ENCODE results near the gene MMP24OS. TPM values are rescaled to one million over a fixed set of nuclear protein-coding genes. Genes with fewer than 3 reads are reported as not detected.

MMP24OS gene
- total RNA-seq, 4 donors from 2014 or later, result 19.6 to 47.2 (median 26.9) TPM

DNA sequence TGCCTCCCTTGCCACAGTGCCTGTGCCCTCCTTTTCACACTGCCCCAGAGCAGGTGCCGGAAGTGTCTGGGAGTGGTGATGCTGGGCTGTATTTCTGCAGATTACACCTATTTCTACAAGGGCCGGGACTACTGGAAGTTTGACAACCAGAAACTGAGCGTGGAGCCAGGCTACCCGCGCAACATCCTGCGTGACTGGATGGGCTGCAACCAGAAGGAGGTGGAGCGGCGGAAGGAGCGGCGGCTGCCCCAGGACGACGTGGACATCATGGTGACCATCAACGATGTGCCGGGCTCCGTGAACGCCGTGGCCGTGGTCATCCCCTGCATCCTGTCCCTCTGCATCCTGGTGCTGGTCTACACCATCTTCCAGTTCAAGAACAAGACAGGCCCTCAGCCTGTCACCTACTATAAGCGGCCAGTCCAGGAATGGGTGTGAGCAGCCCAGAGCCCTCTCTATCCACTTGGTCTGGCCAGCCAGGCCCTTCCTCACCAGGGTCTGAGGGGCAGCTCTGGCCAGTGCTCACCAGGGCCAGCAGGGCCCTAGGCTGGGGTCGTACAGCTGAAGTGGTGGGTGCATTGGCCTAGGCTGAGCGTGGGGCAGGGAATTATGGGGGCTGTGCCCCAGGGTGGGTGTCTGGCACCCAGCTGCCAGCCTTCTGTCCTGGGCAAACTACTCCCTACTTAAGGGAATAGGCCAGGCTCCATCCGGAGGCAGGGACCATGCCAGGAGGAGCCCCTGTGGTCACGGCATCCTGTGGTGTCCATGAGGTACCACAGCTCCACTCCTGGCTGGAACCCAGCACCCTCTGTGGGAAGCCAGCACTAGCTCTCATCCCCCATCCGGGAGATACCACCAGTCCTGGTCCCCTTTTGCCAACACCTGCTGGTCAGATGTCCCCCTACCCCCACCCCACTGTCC lies 3.5 kb downstream of the MMP24OS start:
- H3K27ac ChIP-seq, result no peak overlapping the region
- H3K4me3 ChIP-seq, result no peak overlapping the region
- H3K36me3 ChIP-seq, result peaks cover 0 to 51% of the 10 kb centered on the region in 2 donors
- WGBS, 2 donors (ENCODE audit: low coverage in 1 of 2), result 50 to 90% methylated on average over 1 to 9 of the region's 24 CpGs
- TF ChIP-seq, protein P1, sequence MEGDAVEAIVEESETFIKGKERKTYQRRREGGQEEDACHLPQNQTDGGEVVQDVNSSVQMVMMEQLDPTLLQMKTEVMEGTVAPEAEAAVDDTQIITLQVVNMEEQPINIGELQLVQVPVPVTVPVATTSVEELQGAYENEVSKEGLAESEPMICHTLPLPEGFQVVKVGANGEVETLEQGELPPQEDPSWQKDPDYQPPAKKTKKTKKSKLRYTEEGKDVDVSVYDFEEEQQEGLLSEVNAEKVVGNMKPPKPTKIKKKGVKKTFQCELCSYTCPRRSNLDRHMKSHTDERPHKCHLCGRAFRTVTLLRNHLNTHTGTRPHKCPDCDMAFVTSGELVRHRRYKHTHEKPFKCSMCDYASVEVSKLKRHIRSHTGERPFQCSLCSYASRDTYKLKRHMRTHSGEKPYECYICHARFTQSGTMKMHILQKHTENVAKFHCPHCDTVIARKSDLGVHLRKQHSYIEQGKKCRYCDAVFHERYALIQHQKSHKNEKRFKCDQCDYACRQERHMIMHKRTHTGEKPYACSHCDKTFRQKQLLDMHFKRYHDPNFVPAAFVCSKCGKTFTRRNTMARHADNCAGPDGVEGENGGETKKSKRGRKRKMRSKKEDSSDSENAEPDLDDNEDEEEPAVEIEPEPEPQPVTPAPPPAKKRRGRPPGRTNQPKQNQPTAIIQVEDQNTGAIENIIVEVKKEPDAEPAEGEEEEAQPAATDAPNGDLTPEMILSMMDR (IDR thresholded peaks at IDR 0.05), result no peak
- TF ChIP-seq EP300 (IDR thresholded peaks at IDR 0.05), result no peak
- TF ChIP-seq POLR2A (IDR thresholded peaks at IDR 0.05), result no peak
- TF ChIP-seq POLR2AphosphoS5 (IDR thresholded peaks at IDR 0.05), result no peak
- peaks cover 4 to 34% (median 12%) of the 10 kb centered on the region in 3 donors for H3K4me1 ChIP-seq
- H3K27me3 ChIP-seq, result no peaks in the 10 kb centered on the region
- H3K9me3 ChIP-seq, result no peaks in the 10 kb centered on the region
- ATAC-seq, result no peak

DNA sequence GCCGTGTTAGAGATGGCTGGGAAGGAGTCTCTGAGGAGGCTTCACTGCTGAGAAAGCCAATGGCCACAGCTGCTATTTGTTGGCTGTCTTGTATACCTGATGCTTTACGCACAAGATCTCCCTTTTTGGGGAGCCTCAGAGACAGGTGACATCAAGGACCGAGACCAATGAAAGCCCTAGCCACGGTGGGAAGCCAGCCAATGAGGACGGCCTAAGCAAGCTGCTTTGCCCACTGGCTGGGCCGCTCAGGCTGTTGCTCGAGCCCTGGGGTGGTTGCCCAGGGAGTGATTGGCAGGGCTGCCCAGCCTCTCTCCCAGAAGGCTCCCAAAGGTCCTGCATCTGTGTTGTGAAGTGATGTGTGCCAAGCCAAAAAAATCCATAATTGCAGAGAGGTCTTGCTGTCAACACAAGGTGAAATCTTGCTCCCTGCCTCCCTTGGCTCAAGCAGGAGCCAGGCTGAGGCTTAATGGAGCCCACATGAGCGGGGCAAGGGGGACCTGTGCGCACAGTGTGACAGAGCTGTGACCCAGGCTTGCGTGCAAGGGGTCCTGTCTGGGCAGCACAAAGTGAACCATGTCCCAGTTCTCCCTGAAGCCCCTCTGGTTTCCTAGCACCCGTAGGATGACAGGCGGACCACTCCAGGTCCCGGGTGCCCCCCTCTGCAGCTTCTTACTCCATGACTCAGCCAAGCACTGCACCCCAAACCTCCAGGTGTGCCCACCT lies 4.3 kb downstream of the MMP24OS start:
- Histone ChIP-seq H3K27ac (no peak overlapping the region), H3K4me3 (no peak overlapping the region), H3K9me3 (no peaks in the 10 kb centered on the region), H3K36me3 (peaks cover 0 to 49% of the 10 kb centered on the region in 2 donors), H3K27me3 (no peaks in the 10 kb centered on the region), H3K4me1 (peaks cover 4 to 35% (median 12%) of the 10 kb centered on the region in 3 donors)
- WGBS, 2 donors (ENCODE audit: low coverage in 1 of 2), result 82 to 92% methylated on average over 8 of the region's 13 CpGs
- TF ChIP-seq POLR2A (IDR thresholded peaks at IDR 0.05), result no peak
- TF ChIP-seq POLR2AphosphoS5 (IDR thresholded peaks at IDR 0.05), result no peak
- TF ChIP-seq, protein P1 (IDR thresholded peaks at IDR 0.05), result no peak
- TF ChIP-seq EP300 (IDR thresholded peaks at IDR 0.05), result no peak
- ATAC-seq, result no peak

GRCh38 chr20:35271904-35272303 lies 6.0 kb downstream of the MMP24OS start:
- Histone ChIP-seq H3K9me3 (no peaks in the 10 kb centered on the region), H3K27ac (no peak overlapping the region), H3K36me3 (peaks cover 0 to 66% of the 10 kb centered on the region in 2 donors), H3K27me3 (no peaks in the 10 kb centered on the region), H3K4me1 (peaks cover 4 to 26% (median 11%) of the 10 kb centered on the region in 3 donors), H3K4me3 (no peak overlapping the region)
- WGBS, 2 donors (ENCODE audit: low coverage in 1 of 2), result 58 to 62% methylated on average over 5 to 7 of the region's 7 CpGs
- no peak for ATAC-seq
- no peak for TF ChIP-seq POLR2AphosphoS5 (IDR thresholded peaks at IDR 0.05)
- TF ChIP-seq, protein P1 (IDR thresholded peaks at IDR 0.05), result no peak

- Histone ChIP-seq H3K27me3 (no peaks in the 10 kb centered on the region), H3K27ac (no peak overlapping the region), H3K4me1 (peaks cover 0 to 20% (median 4%) of the 10 kb centered on the region in 3 donors), H3K4me3 (no peak overlapping the region), H3K9me3 (no peaks in the 10 kb centered on the region), H3K36me3 (peaks cover 0 to 72% of the 10 kb centered on the region in 2 donors)
- TF ChIP-seq POLR2AphosphoS5 (IDR thresholded peaks at IDR 0.05) (no peak), EP300 (IDR thresholded peaks at IDR 0.05) (no peak), POLR2A (IDR thresholded peaks at IDR 0.05) (no peak)
- TF ChIP-seq, protein P1 (IDR thresholded peaks at IDR 0.05), result no peak
- no peak for ATAC-seq
- 73 to 74% methylated on average over 4 to 6 of the region's 20 CpGs for WGBS, 2 donors (ENCODE audit: low coverage in 1 of 2)
Observed at GRCh38 chr20:35271073-35271882, 6.6 kb downstream of the MMP24OS start.

All from gastroesophageal sphincter (tissue), 4 donors.